ENCODE measurements around the gene FBXO30.

FBXO30 gene

DNA sequence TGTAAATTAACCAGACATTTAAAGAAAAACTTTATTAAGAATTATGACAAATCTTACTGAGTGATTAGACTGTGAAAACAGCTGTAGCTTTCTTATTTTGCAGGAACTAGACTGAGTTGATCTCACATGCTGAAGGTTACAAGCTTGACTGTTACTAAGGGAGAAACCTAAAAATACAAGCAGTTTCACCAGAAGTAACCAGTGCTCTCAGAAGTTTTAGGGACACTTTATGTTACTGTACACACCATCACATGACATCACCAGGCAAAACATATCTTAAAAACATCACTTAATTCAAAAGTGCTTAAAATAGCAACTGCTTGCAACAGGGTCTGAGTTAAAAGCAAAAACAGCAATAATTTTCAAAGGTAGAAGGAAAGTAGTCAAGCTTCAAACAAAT lies 5.4 kb downstream of the FBXO30 start:
- DNase-seq = no peak
- no peak overlapping the region for H3K4me3 Mint-ChIP-seq
- H3K27ac Mint-ChIP-seq = no peak overlapping the region
- H3K4me1 Mint-ChIP-seq = peaks cover 15% of the 10 kb centered on the region
- H3K27me3 Mint-ChIP-seq = no peaks in the 10 kb centered on the region
- CTCF ChIA-PET = interaction anchor here (0.9 kb wide), 1 partner anchor 9 kb away, joined by 3 read pairs; no protein-coding TSS in a partner anchor
- H3K9me3 Mint-ChIP-seq = no peaks in the 10 kb centered on the region
- peaks cover 14% of the 10 kb centered on the region for H3K36me3 Mint-ChIP-seq

DNA sequence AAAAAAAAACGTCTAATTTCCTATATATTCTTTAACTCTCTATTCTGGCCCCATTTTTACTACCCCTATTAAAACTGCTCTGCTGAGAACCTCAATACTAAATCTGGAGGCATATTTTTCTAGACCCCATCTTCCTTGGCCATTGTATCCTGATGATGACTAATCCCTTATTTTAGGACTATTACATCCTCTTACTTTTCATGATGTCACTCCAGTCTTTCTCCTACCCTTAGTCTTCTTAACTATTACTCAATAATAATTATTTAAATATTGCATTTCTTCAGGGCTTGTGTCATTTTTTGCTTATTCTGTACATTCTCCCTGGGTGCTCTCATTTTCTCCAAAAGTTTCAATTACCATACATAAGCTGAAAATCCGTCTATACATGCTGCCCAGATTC lies 6.4 kb downstream of the FBXO30 start:
- H3K36me3 Mint-ChIP-seq = peaks cover 18% of the 10 kb centered on the region
- DNase-seq = no peak
- no peak overlapping the region for H3K4me3 Mint-ChIP-seq
- peaks cover 9% of the 10 kb centered on the region for H3K4me1 Mint-ChIP-seq
- CTCF ChIA-PET = no interaction called here
- H3K9me3 Mint-ChIP-seq = no peaks in the 10 kb centered on the region
- H3K27me3 Mint-ChIP-seq = no peaks in the 10 kb centered on the region
- no peak overlapping the region for H3K27ac Mint-ChIP-seq

DNA sequence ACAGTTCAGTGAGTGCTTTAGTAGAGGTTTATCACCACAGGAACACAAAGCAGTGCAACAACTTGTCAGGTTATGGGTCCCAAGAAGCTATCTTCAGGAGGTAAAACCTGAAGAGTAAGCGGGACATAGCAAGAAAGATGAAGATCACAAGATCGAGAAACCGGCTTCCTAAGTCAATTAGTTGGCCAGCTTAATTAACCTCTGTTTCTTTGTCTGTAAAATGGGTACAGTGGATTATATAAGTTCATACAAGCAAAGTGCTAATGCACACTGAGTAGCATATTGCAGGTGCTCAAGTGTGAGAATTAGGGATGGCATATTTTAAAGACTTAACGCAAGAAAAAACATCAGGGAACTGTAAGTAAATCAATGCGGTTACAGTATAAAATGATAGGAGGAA lies 12.5 kb downstream of the FBXO30 start:
- no peak for DNase-seq
- Mint-ChIP-seq H3K9me3 (no peaks in the 10 kb centered on the region), H3K27me3 (no peaks in the 10 kb centered on the region), H3K36me3 (peaks cover 29% of the 10 kb centered on the region), H3K27ac (no peak overlapping the region), H3K4me3 (no peak overlapping the region), H3K4me1 (no peaks in the 10 kb centered on the region)
- CTCF ChIA-PET = no interaction called here

DNA sequence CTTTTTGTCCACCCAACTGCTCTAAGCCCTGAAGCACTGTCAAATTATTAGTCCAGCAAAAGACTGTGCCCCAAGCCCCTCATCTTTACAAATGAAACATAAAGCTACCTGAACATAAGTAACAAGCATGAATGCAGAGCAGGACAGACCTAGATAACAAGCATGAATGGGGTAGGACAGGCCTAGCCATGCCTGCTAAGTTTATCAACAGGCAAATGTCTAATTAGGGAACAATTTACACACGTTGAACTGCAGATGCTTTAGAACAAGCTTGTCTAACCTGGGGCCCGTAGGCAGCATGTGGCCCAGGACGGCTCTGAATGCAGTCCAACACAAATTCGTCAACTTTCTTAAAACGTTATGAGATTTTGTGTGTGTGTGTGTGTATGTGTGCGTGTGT lies 13.6 kb downstream of the FBXO30 start:
- H3K27me3 Mint-ChIP-seq = no peaks in the 10 kb centered on the region

DNA sequence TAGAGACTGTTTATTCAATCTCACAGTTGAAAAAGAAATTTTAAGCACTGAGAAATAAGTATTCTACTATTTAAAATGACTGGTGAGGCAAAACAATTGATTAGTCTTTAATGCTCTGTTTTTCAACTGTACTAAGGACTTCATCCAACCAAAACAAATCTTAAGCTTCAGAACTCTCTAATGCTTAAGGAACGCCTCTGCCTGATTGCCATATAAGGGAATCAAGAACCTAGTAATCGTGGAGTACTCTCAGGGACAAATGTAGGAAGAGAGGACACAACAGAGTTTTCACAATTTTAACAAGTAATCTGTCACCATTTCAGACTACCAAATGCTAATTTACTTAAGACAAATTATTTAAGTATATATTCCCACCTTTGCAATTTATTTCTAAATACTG lies 16.1 kb downstream of the FBXO30 start:
- CTCF ChIA-PET = no interaction called here
- peaks cover 12% of the 10 kb centered on the region for H3K36me3 Mint-ChIP-seq
- no peak overlapping the region for H3K27ac Mint-ChIP-seq
- no peak for DNase-seq
- H3K4me1 Mint-ChIP-seq = no peaks in the 10 kb centered on the region
- H3K4me3 Mint-ChIP-seq = no peak overlapping the region
- H3K27me3 Mint-ChIP-seq = no peaks in the 10 kb centered on the region
- H3K9me3 Mint-ChIP-seq = no peaks in the 10 kb centered on the region

More for the DNA sequence above, 13.6 kb downstream of the FBXO30 start:
- H3K36me3 Mint-ChIP-seq = peaks cover 27% of the 10 kb centered on the region
- no peaks in the 10 kb centered on the region for H3K4me1 Mint-ChIP-seq
- H3K27ac Mint-ChIP-seq = no peak overlapping the region
- no peak for DNase-seq
- H3K9me3 Mint-ChIP-seq = no peaks in the 10 kb centered on the region
- no peak overlapping the region for H3K4me3 Mint-ChIP-seq
- CTCF ChIA-PET = interaction anchor here (1.0 kb wide), 1 partner anchor 8 kb away, joined by 3 read pairs; no protein-coding TSS in a partner anchor

DNA sequence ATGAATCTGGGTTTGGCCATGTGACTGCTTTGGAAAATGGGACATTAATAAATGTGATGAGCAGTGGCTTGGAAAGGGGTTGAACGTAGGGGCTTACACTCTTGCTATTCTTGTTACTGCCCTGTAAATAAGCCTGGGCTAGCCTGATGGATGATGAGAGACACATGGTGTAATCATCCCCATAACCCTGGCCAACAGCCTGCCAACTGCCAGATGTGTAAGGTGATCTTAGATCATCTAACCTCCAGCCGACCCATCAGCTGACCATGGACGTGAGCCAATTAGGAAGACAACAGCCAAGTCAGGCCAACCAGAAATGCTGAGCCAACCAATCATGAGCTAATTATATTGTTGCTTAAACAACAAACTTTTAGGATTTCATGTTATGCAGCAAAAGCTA lies 25.2 kb downstream of the FBXO30 start:
- Mint-ChIP-seq H3K27me3 (no peaks in the 10 kb centered on the region), H3K4me1 (no peaks in the 10 kb centered on the region), H3K36me3 (peaks cover 4% of the 10 kb centered on the region), H3K27ac (no peak overlapping the region), H3K9me3 (peaks cover 19% of the 10 kb centered on the region), H3K4me3 (no peak overlapping the region)
- no peak for DNase-seq
- CTCF ChIA-PET = no interaction called here

DNA sequence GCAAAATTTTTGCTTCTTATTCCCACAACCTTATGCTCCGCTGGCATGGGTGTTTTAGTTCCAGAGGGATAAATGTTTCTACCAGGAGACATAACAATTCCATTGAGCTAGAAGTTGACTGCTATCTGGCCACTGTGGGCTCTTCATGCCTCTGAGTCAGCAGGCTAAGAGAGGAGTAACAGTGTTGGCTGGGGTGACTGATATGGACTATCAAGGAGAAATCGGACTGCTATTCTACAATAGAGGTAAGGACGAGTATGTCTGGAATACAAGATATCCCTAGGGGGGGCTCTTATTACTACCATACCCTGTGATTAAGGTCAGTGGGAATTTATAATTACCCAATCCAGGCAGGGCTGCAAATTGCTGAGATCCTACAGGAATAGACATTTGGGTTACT lies 26.9 kb downstream of the FBXO30 start:
- peaks cover 4% of the 10 kb centered on the region for H3K4me1 Mint-ChIP-seq
- DNase-seq = no peak
- no peak overlapping the region for H3K4me3 Mint-ChIP-seq
- no peak overlapping the region for H3K27ac Mint-ChIP-seq
- H3K9me3 Mint-ChIP-seq = peaks cover 19% of the 10 kb centered on the region
- CTCF ChIA-PET = no interaction called here
- no peaks in the 10 kb centered on the region for H3K27me3 Mint-ChIP-seq
- peaks cover 4% of the 10 kb centered on the region for H3K36me3 Mint-ChIP-seq

DNA sequence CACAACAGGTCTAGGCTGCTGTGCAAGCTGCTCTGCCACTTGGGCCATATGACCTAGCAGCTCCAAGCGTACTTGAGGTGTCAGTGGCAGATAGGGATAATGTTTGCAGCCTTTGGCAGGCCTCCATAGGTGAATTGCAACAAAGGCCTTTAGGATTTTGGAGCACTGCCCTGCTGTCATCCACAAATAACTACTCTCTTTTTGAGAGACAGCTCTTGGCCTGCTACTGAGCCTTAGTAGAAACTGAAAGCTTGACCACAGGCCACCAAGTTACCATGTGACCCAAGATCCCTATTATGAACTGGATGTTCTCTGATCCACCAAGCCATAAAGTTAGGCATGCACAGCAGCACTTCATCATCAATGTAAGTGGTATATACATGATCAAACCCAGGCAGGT lies 29.9 kb downstream of the FBXO30 start:
- no peaks in the 10 kb centered on the region for H3K27me3 Mint-ChIP-seq
- peaks cover 1% of the 10 kb centered on the region for H3K9me3 Mint-ChIP-seq
- no peaks in the 10 kb centered on the region for H3K36me3 Mint-ChIP-seq
- no peak overlapping the region for H3K27ac Mint-ChIP-seq
- CTCF ChIA-PET = no interaction called here
- no peak overlapping the region for H3K4me3 Mint-ChIP-seq
- DNase-seq = no peak
- peaks cover 4% of the 10 kb centered on the region for H3K4me1 Mint-ChIP-seq

DNA sequence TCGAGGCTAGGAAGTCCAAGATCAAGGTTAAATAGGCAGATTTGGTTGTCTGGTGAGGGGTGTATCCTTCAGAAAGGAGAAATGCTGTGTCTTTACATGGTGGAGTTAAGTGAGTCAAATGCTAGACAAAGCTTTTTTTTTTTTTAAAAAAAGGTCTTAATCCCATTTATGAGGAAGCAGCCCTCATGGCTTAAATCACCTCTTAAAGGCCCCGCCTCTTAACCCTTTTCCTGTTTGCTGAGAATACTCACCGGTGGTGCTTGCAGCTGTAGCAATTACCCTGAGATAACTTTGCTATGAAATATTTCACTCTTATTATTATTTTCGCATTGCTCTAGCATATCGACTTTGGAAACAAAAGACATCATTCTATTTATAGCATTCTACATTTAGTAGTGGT lies 30.8 kb downstream of the FBXO30 start:
- H3K27ac Mint-ChIP-seq = no peak overlapping the region
- CTCF ChIA-PET = no interaction called here
- H3K36me3 Mint-ChIP-seq = no peaks in the 10 kb centered on the region
- peaks cover 4% of the 10 kb centered on the region for H3K4me1 Mint-ChIP-seq
- H3K9me3 Mint-ChIP-seq = no peaks in the 10 kb centered on the region
- DNase-seq = no peak
- H3K4me3 Mint-ChIP-seq = no peak overlapping the region
- no peaks in the 10 kb centered on the region for H3K27me3 Mint-ChIP-seq

DNA sequence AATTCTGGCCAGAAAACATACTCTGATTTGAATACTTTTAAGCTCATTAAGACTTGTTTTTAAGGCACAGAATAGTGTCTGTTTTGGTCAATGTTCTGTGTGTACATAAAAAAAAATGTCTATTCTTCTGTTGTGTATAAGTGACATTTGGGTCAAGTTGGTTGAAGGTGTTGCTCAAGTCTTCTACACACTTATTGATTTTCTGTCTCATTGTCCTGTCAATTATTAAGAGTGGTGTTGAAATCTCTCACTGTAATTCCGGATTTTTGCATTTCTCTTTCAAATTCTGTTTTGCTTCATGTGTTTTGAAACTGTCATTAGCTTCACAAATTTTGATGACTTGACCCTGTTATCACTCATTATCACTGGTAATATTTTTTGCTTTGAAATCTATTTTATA lies 41.7 kb downstream of the FBXO30 start:
- H3K36me3 Mint-ChIP-seq = no peaks in the 10 kb centered on the region
- no peaks in the 10 kb centered on the region for H3K27me3 Mint-ChIP-seq
- H3K4me1 Mint-ChIP-seq = no peaks in the 10 kb centered on the region
- DNase-seq = no peak
- H3K9me3 Mint-ChIP-seq = no peaks in the 10 kb centered on the region
- CTCF ChIA-PET = no interaction called here
- H3K27ac Mint-ChIP-seq = no peak overlapping the region
- no peak overlapping the region for H3K4me3 Mint-ChIP-seq

DNA sequence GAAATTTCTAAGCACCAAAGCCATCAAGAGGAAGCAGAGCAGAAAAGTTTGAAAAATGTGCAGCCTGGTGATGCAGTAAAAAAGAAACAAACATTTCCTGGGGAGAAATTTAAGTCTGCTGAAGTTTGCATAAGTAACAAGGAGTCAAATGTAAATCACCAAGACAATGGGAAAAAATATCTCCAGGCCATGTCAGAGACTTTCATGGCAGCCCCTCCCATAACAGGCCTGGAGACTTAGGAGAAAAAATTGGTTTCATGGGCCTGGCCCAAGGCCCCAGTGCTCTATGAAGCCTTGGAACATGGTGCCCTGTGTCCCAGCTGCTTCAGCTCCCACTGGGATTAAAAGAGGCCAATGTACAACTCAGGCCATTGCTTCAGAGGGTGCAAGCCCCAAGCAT lies 49.1 kb downstream of the FBXO30 start:
- no peaks in the 10 kb centered on the region for H3K36me3 Mint-ChIP-seq
- no peak overlapping the region for H3K27ac Mint-ChIP-seq
- CTCF ChIA-PET = no interaction called here
- H3K4me3 Mint-ChIP-seq = no peak overlapping the region
- no peaks in the 10 kb centered on the region for H3K9me3 Mint-ChIP-seq
- DNase-seq = no peak
- no peaks in the 10 kb centered on the region for H3K27me3 Mint-ChIP-seq
- no peaks in the 10 kb centered on the region for H3K4me1 Mint-ChIP-seq

DNA sequence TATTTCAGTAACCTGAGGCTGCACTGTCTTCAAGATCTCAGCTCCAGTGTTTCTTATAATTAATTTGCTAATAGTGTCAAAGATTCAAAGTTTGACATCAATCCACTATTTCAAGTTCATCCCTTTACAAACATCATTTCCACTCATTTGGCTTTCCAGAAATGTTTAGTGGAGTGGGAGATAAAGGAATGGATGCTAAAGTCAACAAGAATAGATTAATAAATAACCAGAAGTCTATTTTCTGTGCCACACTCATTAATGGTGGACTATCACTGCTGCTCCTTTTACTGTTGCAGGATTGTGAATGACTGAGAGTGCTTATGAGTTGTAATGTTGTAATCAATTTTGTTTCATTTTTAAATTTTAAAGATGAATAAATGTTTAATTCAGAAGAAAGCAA lies 50.9 kb downstream of the FBXO30 start:
- CTCF ChIA-PET = no interaction called here
- H3K27ac Mint-ChIP-seq = no peak overlapping the region

DNA sequence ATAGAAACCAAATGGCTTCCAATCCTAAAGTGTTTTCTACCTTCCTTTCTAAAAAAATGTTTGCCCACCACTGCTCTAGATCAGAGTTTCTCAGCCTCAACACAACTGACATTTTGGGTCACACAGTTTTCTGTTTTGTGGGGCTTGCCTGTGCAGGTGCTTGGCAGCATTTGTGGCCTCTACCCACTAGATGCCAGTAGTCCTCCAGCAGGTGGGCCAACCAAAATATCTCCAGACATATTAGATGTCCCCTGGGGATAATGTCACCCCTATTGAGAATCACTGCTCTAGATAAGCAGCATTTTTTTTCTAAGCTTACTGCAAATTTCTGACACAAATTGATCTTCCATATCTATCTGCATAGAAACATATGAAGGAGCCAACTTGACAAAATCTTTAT lies 53.0 kb downstream of the FBXO30 start:
- Mint-ChIP-seq H3K36me3 (no peaks in the 10 kb centered on the region), H3K9me3 (no peaks in the 10 kb centered on the region), H3K27me3 (no peaks in the 10 kb centered on the region), H3K4me1 (no peaks in the 10 kb centered on the region), H3K4me3 (no peak overlapping the region), H3K27ac (no peak overlapping the region)
- no peak for DNase-seq
- CTCF ChIA-PET = no interaction called here

More for the DNA sequence above, 50.9 kb downstream of the FBXO30 start:
- Mint-ChIP-seq H3K4me1 (no peaks in the 10 kb centered on the region), H3K36me3 (no peaks in the 10 kb centered on the region), H3K9me3 (no peaks in the 10 kb centered on the region), H3K4me3 (no peak overlapping the region), H3K27me3 (no peaks in the 10 kb centered on the region)
- DNase-seq = no peak

DNA sequence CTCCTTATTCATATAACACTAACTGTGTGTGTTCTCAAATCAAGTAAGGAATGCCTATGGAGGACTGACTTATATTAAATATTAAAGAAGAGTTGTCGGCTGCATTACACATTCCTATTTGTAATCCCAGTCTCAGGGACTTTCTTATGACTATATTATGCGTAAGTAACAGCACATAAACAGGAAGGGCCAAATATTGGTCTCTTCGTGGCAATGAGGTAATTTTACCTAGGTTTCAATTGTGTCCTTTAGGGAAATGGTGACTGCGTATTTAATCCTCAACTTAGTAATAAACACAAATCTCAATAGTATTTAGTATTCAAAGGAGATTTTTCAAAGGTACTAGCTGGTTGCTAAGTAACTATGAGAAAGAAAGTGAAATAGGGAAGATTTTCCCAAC lies 56.5 kb downstream of the FBXO30 start:
- H3K4me1 Mint-ChIP-seq = no peaks in the 10 kb centered on the region
- no peak overlapping the region for H3K27ac Mint-ChIP-seq
- H3K4me3 Mint-ChIP-seq = no peak overlapping the region
- no peaks in the 10 kb centered on the region for H3K36me3 Mint-ChIP-seq
- CTCF ChIA-PET = no interaction called here
- H3K27me3 Mint-ChIP-seq = no peaks in the 10 kb centered on the region
- H3K9me3 Mint-ChIP-seq = no peaks in the 10 kb centered on the region
- no peak for DNase-seq

DNA sequence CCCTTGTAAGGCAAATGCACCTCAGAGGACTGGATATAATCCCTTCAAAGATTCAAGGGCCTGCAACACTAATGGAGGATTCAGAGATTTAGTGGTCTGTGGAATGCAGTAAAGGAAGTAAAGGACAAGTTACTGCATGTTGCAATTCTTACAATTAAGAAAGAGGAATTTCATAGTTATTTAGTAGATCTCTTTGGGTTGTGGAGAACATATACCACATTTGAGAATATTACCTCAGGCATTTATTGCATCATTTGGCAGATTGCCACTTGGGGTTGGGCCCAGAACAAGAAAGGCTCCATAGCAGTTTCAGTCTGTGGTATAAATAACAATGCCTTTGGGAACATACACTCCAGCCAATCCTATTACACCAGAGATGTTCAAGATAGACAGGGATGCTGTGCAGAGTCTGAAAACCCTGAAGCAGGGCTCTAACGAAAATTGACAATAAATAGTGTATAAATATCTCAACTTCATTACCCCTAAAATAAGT lies 58.4 kb downstream of the FBXO30 start:
- no peak overlapping the region for H3K4me3 Mint-ChIP-seq
- CTCF ChIA-PET = no interaction called here
- no peaks in the 10 kb centered on the region for H3K27me3 Mint-ChIP-seq
- no peaks in the 10 kb centered on the region for H3K9me3 Mint-ChIP-seq
- H3K36me3 Mint-ChIP-seq = no peaks in the 10 kb centered on the region
- H3K4me1 Mint-ChIP-seq = no peaks in the 10 kb centered on the region
- DNase-seq = no peak
- no peak overlapping the region for H3K27ac Mint-ChIP-seq

DNA sequence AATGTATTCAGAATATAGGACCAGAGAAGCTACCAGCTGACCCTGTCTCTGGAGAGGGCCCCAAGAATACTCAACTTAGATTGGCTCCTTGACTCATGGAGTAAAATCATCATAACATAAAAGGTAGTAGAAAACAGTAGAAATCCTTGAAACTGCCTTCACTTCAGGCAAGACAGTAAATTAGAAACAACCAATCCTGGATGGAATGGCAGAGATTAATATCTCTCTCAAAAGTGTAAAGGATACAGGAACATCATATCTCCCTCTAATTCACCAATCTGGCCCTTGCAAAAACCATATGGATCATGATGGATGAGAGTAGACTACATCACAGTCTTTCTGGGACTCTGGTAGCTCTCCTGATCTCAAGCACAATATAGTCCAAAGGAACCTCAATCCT lies 58.9 kb downstream of the FBXO30 start:
- DNase-seq = no peak
- no peak overlapping the region for H3K27ac Mint-ChIP-seq
- H3K4me1 Mint-ChIP-seq = no peaks in the 10 kb centered on the region
- CTCF ChIA-PET = no interaction called here
- no peaks in the 10 kb centered on the region for H3K9me3 Mint-ChIP-seq
- no peak overlapping the region for H3K4me3 Mint-ChIP-seq
- H3K36me3 Mint-ChIP-seq = no peaks in the 10 kb centered on the region
- H3K27me3 Mint-ChIP-seq = no peaks in the 10 kb centered on the region
